ENCODE measurements around the gene SS18L1. TPM values are rescaled to one million over a fixed set of nuclear protein-coding genes. Genes with fewer than 3 reads are reported as not detected.

The SS18L1 gene
- total RNA-seq, 1 experiment from 2014 or later, result 68.9 TPM

- H3K4me1 ChIP-seq, result peaks cover 3% of the 10 kb centered on the region; the same call in 1 of the 2 replicates
- DNase-seq, result no peak
Measured at GRCh38 chr20:62192635-62193034, 49.1 kb downstream of the SS18L1 start.

GRCh38 chr20:62193079-62194025 lies 49.8 kb downstream of the SS18L1 start:
- no peak for DNase-seq
- no peaks in the 10 kb centered on the region for H3K9me3 ChIP-seq (replicated peaks)
- H3K4me3 ChIP-seq, result no peak overlapping the region
- H3K27me3 ChIP-seq, result no peaks in the 10 kb centered on the region
- peaks cover 46% of the 10 kb centered on the region for H3K36me3 ChIP-seq
- H3K4me1 ChIP-seq, result peaks cover 3% of the 10 kb centered on the region; the same call in 1 of the 2 replicates
- H3K27ac ChIP-seq, result no peak overlapping the region

More at GRCh38 chr20:62192635-62193034, 49.1 kb downstream of the SS18L1 start:
- Histone ChIP-seq H3K27me3 (no peaks in the 10 kb centered on the region), H3K4me3 (no peak overlapping the region), H3K27ac (no peak overlapping the region), H3K36me3 (peaks cover 38% of the 10 kb centered on the region), H3K9me3 (replicated peaks) (no peaks in the 10 kb centered on the region)

- H3K4me1 ChIP-seq, result peaks cover 2% of the 10 kb centered on the region
- H3K27ac ChIP-seq, result no peak overlapping the region
- no peak for DNase-seq
- H3K9me3 ChIP-seq (replicated peaks), result no peaks in the 10 kb centered on the region
- peaks cover 45% of the 10 kb centered on the region for H3K36me3 ChIP-seq
- no peak overlapping the region for H3K4me3 ChIP-seq
- H3K27me3 ChIP-seq, result no peaks in the 10 kb centered on the region
Measured at GRCh38 chr20:62195075-62195405, 51.5 kb downstream of the SS18L1 start.

- H3K4me1 ChIP-seq, result peaks cover 9% of the 10 kb centered on the region
- peaks cover 46% of the 10 kb centered on the region for H3K36me3 ChIP-seq
- no peaks in the 10 kb centered on the region for H3K9me3 ChIP-seq (replicated peaks)
- H3K27me3 ChIP-seq, result no peaks in the 10 kb centered on the region
- H3K27ac ChIP-seq, result no peak overlapping the region
- H3K4me3 ChIP-seq, result no peak overlapping the region
- no peak for DNase-seq
Measured at GRCh38 chr20:62195736-62196135, 52.2 kb downstream of the SS18L1 start.

GRCh38 chr20:62196286-62196685 lies 52.7 kb downstream of the SS18L1 start:
- H3K4me1 ChIP-seq, result peaks cover 15% of the 10 kb centered on the region
- peaks cover 46% of the 10 kb centered on the region for H3K36me3 ChIP-seq
- H3K4me3 ChIP-seq, result no peak overlapping the region
- H3K9me3 ChIP-seq (replicated peaks), result no peaks in the 10 kb centered on the region
- no peak overlapping the region for H3K27ac ChIP-seq
- no peak for DNase-seq
- no peaks in the 10 kb centered on the region for H3K27me3 ChIP-seq

- no peak for DNase-seq
- peaks cover 46% of the 10 kb centered on the region for H3K36me3 ChIP-seq
- H3K4me3 ChIP-seq, result no peak overlapping the region
- peaks cover 23% of the 10 kb centered on the region for H3K4me1 ChIP-seq
- no peak overlapping the region for H3K27ac ChIP-seq
- no peaks in the 10 kb centered on the region for H3K9me3 ChIP-seq (replicated peaks)
- no peaks in the 10 kb centered on the region for H3K27me3 ChIP-seq
Measured at GRCh38 chr20:62197311-62197710, 53.7 kb downstream of the SS18L1 start.

GRCh38 chr20:62197801-62198200 lies 54.2 kb downstream of the SS18L1 start:
- Histone ChIP-seq H3K4me1 (peaks cover 28% of the 10 kb centered on the region), H3K9me3 (replicated peaks) (no peaks in the 10 kb centered on the region), H3K4me3 (no peak overlapping the region), H3K27ac (no peak overlapping the region), H3K36me3 (peaks cover 46% of the 10 kb centered on the region), H3K27me3 (no peaks in the 10 kb centered on the region)
- DNase-seq, result no peak

GRCh38 chr20:62198496-62198895 lies 54.9 kb downstream of the SS18L1 start:
- H3K36me3 ChIP-seq, result peaks cover 46% of the 10 kb centered on the region
- H3K4me1 ChIP-seq, result peaks cover 34% of the 10 kb centered on the region
- H3K27me3 ChIP-seq, result no peaks in the 10 kb centered on the region
- DNase-seq, result no peak
- H3K9me3 ChIP-seq (replicated peaks), result no peaks in the 10 kb centered on the region
- no peak overlapping the region for H3K4me3 ChIP-seq
- H3K27ac ChIP-seq, result no peak overlapping the region

- Histone ChIP-seq H3K4me1 (peaks cover 38% of the 10 kb centered on the region), H3K4me3 (no peak overlapping the region), H3K9me3 (replicated peaks) (no peaks in the 10 kb centered on the region), H3K27ac (no peak overlapping the region), H3K36me3 (peaks cover 43% of the 10 kb centered on the region), H3K27me3 (no peaks in the 10 kb centered on the region)
- no peak for DNase-seq
Measured at GRCh38 chr20:62198931-62199330, 55.4 kb downstream of the SS18L1 start.

- peak overlapping the region; percentile 97 for H3K27ac ChIP-seq
- no peak for DNase-seq
- H3K4me3 ChIP-seq, result no peak overlapping the region
- no peaks in the 10 kb centered on the region for H3K9me3 ChIP-seq (replicated peaks)
- H3K4me1 ChIP-seq, result peaks cover 45% of the 10 kb centered on the region
- no peaks in the 10 kb centered on the region for H3K27me3 ChIP-seq
- peaks cover 43% of the 10 kb centered on the region for H3K36me3 ChIP-seq
Measured at GRCh38 chr20:62200491-62201172, 57.1 kb downstream of the SS18L1 start.

GRCh38 chr20:62201173-62202082 lies 57.9 kb downstream of the SS18L1 start:
- no peaks in the 10 kb centered on the region for H3K27me3 ChIP-seq
- H3K36me3 ChIP-seq, result peaks cover 37% of the 10 kb centered on the region
- peak; percentile 99 to 100 for DNase-seq
- H3K4me1 ChIP-seq, result peaks cover 45% of the 10 kb centered on the region
- peak overlapping the region; percentile 97 for H3K27ac ChIP-seq
- H3K4me3 ChIP-seq, result peak overlapping the region; percentile 23
- H3K9me3 ChIP-seq (replicated peaks), result no peaks in the 10 kb centered on the region

- Histone ChIP-seq H3K27ac (peak overlapping the region; percentile 97), H3K9me3 (replicated peaks) (no peaks in the 10 kb centered on the region), H3K36me3 (peaks cover 31% of the 10 kb centered on the region), H3K4me3 (peak overlapping the region; percentile 23), H3K27me3 (no peaks in the 10 kb centered on the region), H3K4me1 (peaks cover 45% of the 10 kb centered on the region)
- DNase-seq, result peak; percentile 97 to 98
Measured at GRCh38 chr20:62202083-62202395, 58.5 kb downstream of the SS18L1 start.

GRCh38 chr20:62202676-62203377 lies 59.3 kb downstream of the SS18L1 start:
- Histone ChIP-seq H3K9me3 (replicated peaks) (no peaks in the 10 kb centered on the region), H3K4me1 (peaks cover 45% of the 10 kb centered on the region), H3K27me3 (no peaks in the 10 kb centered on the region), H3K36me3 (peaks cover 25% of the 10 kb centered on the region), H3K4me3 (peak overlapping the region; percentile 1), H3K27ac (peak overlapping the region; percentile 97)
- DNase-seq, result no peak

GRCh38 chr20:62203378-62204030 lies 59.9 kb downstream of the SS18L1 start:
- Histone ChIP-seq H3K27ac (peak overlapping the region; percentile 97), H3K4me1 (peaks cover 45% of the 10 kb centered on the region), H3K4me3 (peak overlapping the region; percentile 1), H3K9me3 (replicated peaks) (no peaks in the 10 kb centered on the region), H3K27me3 (no peaks in the 10 kb centered on the region), H3K36me3 (peaks cover 18% of the 10 kb centered on the region)
- DNase-seq, result peak; percentile 98 to 99

All from SJCRH30 (cell line).